IPS-20b (cell line): ENCODE measurements around the gene MTPN.

Experiments
- H3K27ac ChIP-seq: one replicate; pipeline ENCODE4 v1.5.1; 2013; ENCODE audit warnings: low read length
- H3K27me3 ChIP-seq: 2 replicates; pipeline ENCODE4 v1.6.1; 2013; ENCODE audit warnings: mild to moderate bottlenecking, low read length, inconsistent platforms; ENCODE audit not compliant: insufficient read depth
- H3K36me3 ChIP-seq: 2 replicates; pipeline ENCODE4 v1.6.1; 2013; ENCODE audit warnings: low read depth, mild to moderate bottlenecking, inconsistent platforms, low read length, moderate library complexity; ENCODE audit not compliant: insufficient read depth
- H3K4me1 ChIP-seq: 2 replicates; pipeline ENCODE4 v1.6.1; 2013; ENCODE audit warnings: mild to moderate bottlenecking, control low read depth, inconsistent platforms, low read length, moderate library complexity; ENCODE audit not compliant: insufficient read depth
- H3K4me3 ChIP-seq: 2 replicates; pipeline ENCODE4 v1.5.1; 2013; ENCODE audit warnings: mild to moderate bottlenecking, low read length, inconsistent platforms
- H3K9ac ChIP-seq: 2 replicates; pipeline ENCODE4 v1.6.1; 2013; ENCODE audit warnings: low read depth, mild to moderate bottlenecking, inconsistent platforms, low read length, moderate library complexity
- H3K9me3 ChIP-seq: 2 replicates; pipeline ENCODE4 v1.6.1; 2013; ENCODE audit warnings: mild to moderate bottlenecking, low read depth, low read length, inconsistent platforms; ENCODE audit not compliant: insufficient read depth

MTPN gene

GRCh38 chr7:135977007-135977741, at the start of gene MTPN:
MTPN (minus strand) TSS chr7:135977359; CDS start chr7:135977100, 259 bp downstream.
- Histone ChIP-seq H3K9ac (peak within 1 kb of the TSS; percentile 85; the same call in 1 of the 2 replicates), H3K36me3 (peaks cover 20% of the 10 kb centered on the region), H3K9me3 (no peaks in the 10 kb centered on the region), H3K27me3 (no peaks in the 10 kb centered on the region), H3K4me3 (peak within 1 kb of the TSS; percentile 88), H3K4me1 (peaks cover 6% of the 10 kb centered on the region; the same call in 1 of the 2 replicates), H3K27ac (peak within 1 kb of the TSS; percentile 85)

DNA sequence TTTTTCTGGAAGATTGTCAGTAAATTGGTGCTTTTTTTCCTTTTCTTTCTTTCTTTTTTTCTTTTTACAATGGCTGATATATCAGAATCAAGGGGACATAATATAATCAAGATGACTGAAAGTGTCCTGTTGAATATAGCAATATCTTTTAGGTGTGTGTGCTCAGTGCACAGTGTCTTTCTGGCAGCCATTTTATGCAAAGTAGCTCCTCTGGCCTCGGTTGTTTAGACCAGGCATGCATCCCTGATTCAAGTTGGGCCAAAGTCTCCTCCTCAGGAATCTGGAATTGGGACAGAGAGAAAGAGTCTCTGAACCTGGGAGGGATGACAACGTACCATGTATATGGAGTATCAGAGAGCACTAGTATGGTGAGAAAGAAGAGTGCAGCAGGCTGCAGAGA, 49.0 kb upstream of the MTPN start:
- H3K9me3 ChIP-seq = no peaks in the 10 kb centered on the region
- H3K9ac ChIP-seq = no peak overlapping the region
- no peaks in the 10 kb centered on the region for H3K4me1 ChIP-seq
- H3K4me3 ChIP-seq = no peak overlapping the region
- no peak overlapping the region for H3K27ac ChIP-seq
- no peaks in the 10 kb centered on the region for H3K36me3 ChIP-seq
- no peaks in the 10 kb centered on the region for H3K27me3 ChIP-seq

- H3K4me1 ChIP-seq = no peaks in the 10 kb centered on the region
- no peaks in the 10 kb centered on the region for H3K36me3 ChIP-seq
- no peaks in the 10 kb centered on the region for H3K9me3 ChIP-seq
- H3K27ac ChIP-seq = no peak overlapping the region
- no peak overlapping the region for H3K4me3 ChIP-seq
- H3K9ac ChIP-seq = no peak overlapping the region
- no peaks in the 10 kb centered on the region for H3K27me3 ChIP-seq
Observed at GRCh38 chr7:136023134-136023869, 46.1 kb upstream of the MTPN start.

DNA sequence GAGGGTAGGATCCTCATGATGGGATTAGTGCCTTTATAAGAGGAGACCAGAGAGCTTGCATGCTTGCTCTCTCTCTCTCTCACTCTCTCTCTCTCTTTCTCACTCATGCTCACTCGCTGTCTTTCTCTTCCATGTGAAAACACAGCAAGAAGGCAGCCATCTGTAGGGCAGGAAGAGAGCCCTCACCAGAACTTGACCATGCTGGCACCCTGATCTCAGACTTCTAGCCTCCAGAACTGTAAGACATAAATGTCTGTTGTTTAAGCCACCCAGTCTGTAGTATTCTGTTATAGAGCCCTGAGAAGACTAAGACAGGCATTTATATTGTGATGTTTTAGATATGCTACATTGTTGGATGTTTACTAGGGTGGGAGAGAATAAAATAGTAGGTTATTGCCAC, 43.4 kb upstream of the MTPN start:
- Histone ChIP-seq H3K36me3 (no peaks in the 10 kb centered on the region), H3K9me3 (no peaks in the 10 kb centered on the region), H3K27me3 (no peaks in the 10 kb centered on the region), H3K27ac (no peak overlapping the region), H3K4me3 (no peak overlapping the region), H3K9ac (no peak overlapping the region), H3K4me1 (no peaks in the 10 kb centered on the region)

GRCh38 chr7:136018104-136018503, 40.9 kb upstream of the MTPN start:
- Histone ChIP-seq H3K27ac (no peak overlapping the region), H3K4me1 (no peaks in the 10 kb centered on the region), H3K9me3 (no peaks in the 10 kb centered on the region), H3K27me3 (no peaks in the 10 kb centered on the region), H3K36me3 (no peaks in the 10 kb centered on the region), H3K4me3 (no peak overlapping the region), H3K9ac (no peak overlapping the region)

GRCh38 chr7:136016649-136017395, 39.7 kb upstream of the MTPN start:
- Histone ChIP-seq H3K9ac (no peak overlapping the region), H3K4me1 (no peaks in the 10 kb centered on the region), H3K36me3 (no peaks in the 10 kb centered on the region), H3K27ac (no peak overlapping the region), H3K9me3 (no peaks in the 10 kb centered on the region), H3K4me3 (no peak overlapping the region), H3K27me3 (no peaks in the 10 kb centered on the region)

DNA sequence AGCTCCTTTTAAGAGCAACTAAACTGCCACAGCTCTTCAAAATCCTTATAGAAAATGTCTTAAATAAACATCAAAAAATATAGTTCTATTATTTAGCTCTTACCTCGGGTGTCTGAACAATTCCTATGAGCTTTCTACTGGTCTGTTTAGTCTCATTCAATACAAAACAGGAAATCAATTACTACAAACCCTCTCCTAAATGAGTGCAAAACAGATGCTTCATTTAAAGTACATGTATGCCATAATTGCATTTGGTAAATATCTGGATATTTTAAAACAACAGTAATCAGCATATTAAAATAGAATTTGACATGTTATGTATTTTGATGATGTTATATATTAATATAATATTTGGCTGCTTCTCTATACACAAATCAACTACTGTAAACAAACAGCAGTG, 38.5 kb upstream of the MTPN start:
- H3K36me3 ChIP-seq = no peaks in the 10 kb centered on the region
- H3K27me3 ChIP-seq = no peaks in the 10 kb centered on the region
- no peaks in the 10 kb centered on the region for H3K9me3 ChIP-seq
- H3K27ac ChIP-seq = no peak overlapping the region
- no peak overlapping the region for H3K9ac ChIP-seq
- H3K4me1 ChIP-seq = no peaks in the 10 kb centered on the region
- H3K4me3 ChIP-seq = no peak overlapping the region

- H3K9me3 ChIP-seq = no peaks in the 10 kb centered on the region
- H3K36me3 ChIP-seq = no peaks in the 10 kb centered on the region
- no peaks in the 10 kb centered on the region for H3K27me3 ChIP-seq
- no peak overlapping the region for H3K9ac ChIP-seq
- no peaks in the 10 kb centered on the region for H3K4me1 ChIP-seq
- H3K27ac ChIP-seq = no peak overlapping the region
- no peak overlapping the region for H3K4me3 ChIP-seq
Observed at GRCh38 chr7:136014659-136015058, 37.5 kb upstream of the MTPN start.

DNA sequence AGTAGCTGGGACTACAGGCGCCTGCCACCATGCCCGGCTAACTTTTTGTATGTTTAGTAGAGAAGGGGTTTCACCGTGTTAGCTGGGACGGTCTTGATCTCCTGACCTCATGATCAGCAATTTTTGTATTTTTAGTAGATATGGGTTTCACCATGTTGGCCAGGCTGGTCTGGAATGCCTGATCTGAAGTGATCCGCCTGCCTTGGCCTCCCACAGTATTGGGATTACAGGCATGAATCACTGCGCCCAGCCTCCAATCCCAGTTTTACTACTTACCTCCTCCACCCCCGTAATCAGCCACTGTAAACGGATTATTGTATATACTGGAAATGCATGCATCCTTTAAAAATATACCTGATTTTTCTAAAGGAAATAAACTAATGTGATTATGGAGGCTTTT, 35.1 kb upstream of the MTPN start:
- H3K9ac ChIP-seq = no peak overlapping the region
- H3K9me3 ChIP-seq = no peaks in the 10 kb centered on the region
- H3K4me1 ChIP-seq = no peaks in the 10 kb centered on the region
- H3K36me3 ChIP-seq = no peaks in the 10 kb centered on the region
- no peaks in the 10 kb centered on the region for H3K27me3 ChIP-seq
- no peak overlapping the region for H3K27ac ChIP-seq
- no peak overlapping the region for H3K4me3 ChIP-seq

DNA sequence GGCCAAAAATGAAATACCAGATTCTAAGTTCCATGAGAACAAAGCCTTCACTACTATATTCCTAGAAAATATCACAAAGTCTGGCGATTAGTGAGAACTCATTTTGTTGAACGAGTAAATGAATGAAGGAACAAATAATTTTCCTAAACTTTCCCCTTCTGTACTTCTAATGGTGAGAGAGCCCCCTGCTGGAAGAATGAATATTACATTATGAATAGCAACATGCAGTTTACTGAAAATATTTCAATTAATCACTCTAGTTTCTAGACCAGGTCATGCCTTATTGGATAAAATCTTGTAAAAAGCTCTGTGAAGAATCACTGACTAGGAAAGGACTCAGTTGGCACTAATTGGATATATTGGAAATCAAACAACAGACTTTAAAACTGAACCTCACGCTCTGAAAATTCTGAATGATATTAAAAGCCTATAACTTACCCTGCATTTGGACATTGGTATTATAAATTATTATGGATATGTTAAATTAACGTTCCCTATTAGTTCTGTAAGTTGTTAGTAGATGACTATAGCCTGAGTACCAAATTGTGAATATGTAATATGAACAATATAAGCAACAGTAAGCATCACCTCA, 32.4 kb upstream of the MTPN start:
- no peak overlapping the region for H3K9ac ChIP-seq

DNA sequence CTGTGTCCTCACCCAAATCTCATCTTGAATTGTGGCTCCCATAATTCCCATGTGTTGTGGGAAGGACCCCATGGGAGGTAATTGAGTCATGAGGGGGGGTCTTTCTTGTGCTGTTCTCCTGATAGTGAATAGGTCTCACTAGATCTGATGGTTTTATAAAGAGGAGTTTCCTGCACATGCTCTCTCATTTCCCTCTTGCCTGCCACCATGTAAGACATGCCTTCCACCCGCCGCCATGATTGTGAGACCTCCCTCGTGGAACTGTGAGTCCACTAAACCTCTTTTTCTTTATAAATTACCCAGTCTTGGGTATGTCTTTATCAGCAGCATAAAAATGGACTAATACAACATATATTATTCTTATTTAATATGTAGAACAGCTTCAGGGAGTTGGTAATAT, 29.0 kb upstream of the MTPN start:
- H3K4me1 ChIP-seq = no peaks in the 10 kb centered on the region
- no peaks in the 10 kb centered on the region for H3K36me3 ChIP-seq
- no peak overlapping the region for H3K9ac ChIP-seq
- H3K9me3 ChIP-seq = no peaks in the 10 kb centered on the region
- no peak overlapping the region for H3K4me3 ChIP-seq
- H3K27ac ChIP-seq = no peak overlapping the region
- H3K27me3 ChIP-seq = no peaks in the 10 kb centered on the region

More for the DNA sequence above, 32.4 kb upstream of the MTPN start:
- Histone ChIP-seq H3K27me3 (no peaks in the 10 kb centered on the region), H3K4me1 (no peaks in the 10 kb centered on the region), H3K36me3 (no peaks in the 10 kb centered on the region), H3K27ac (no peak overlapping the region), H3K4me3 (no peak overlapping the region), H3K9me3 (no peaks in the 10 kb centered on the region)
